D721Med (cell line): ENCODE data around the gene PPP1R7.

Experiments
- DNase-seq: peaks from one replicate; pipeline ENCODE4 v3.0.0; 2011; ENCODE audit warnings: low spot score; ENCODE audit not compliant: insufficient read length
- FAIRE-seq: peaks from 2 replicates; lab custom pipeline; 2011; peaks lifted over from hg19 to GRCh38; lab: Jason Lieb, UNC
- CTCF ChIP-seq: IDR thresholded peaks from 2 replicates; pipeline ENCODE4 v1.5.1; 2012; ENCODE audit warnings: mild to moderate bottlenecking, control low read depth; ENCODE audit not compliant: insufficient read depth; ENCODE audit errors: missing control alignments

The PPP1R7 gene

GRCh38 chr2:241121008-241121407, 29.3 kb upstream of the PPP1R7 start:
- no peak for DNase-seq
- FAIRE-seq, result no peak
- TF ChIP-seq CTCF, result no peak

GRCh38 chr2:241122376-241123002, 27.8 kb upstream of the PPP1R7 start:
- no peak for TF ChIP-seq CTCF
- DNase-seq, result no peak
- FAIRE-seq, result no peak

- TF ChIP-seq CTCF, result no peak
- FAIRE-seq (no peak), DNase-seq (no peak)
These were observed 26.3 kb upstream of the PPP1R7 start for GRCh38 chr2:241123816-241124536.

GRCh38 chr2:241125626-241126025, 24.6 kb upstream of the PPP1R7 start:
- no peak for FAIRE-seq
- no peak for DNase-seq
- TF ChIP-seq CTCF, result no peak

GRCh38 chr2:241126201-241126611, 24.1 kb upstream of the PPP1R7 start:
- TF ChIP-seq CTCF, result no peak
- FAIRE-seq (no peak), DNase-seq (no peak)

GRCh38 chr2:241126771-241127202, 23.5 kb upstream of the PPP1R7 start:
- FAIRE-seq (no peak), DNase-seq (no peak)
- no peak for TF ChIP-seq CTCF

- no peak for DNase-seq
- no peak for TF ChIP-seq CTCF
- FAIRE-seq, result no peak
These were observed 22.0 kb upstream of the PPP1R7 start for GRCh38 chr2:241128266-241128665.
